ENCODE data around the gene LYSMD3.

The LYSMD3 gene

DNA sequence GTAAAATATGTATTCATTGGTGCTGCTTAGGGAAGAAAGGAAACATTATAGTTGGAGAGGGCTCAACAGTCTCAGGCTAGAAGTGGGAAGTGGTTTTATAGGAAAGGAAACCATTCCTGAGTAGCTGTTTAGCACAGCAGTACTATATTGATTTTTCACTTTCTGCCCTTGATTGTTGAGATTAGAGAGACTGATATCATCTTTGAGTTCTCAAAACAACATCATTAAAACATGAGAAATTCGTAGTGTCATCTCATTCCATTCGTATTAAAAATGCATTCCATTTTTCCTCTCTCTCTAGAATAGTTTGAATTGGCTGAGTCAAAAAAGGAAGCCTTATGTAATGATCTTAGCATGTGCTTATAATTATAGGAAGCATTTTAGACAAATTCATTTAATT is 40.6 kb downstream of the LYSMD3 start:
- no peaks in the 10 kb centered on the region for H3F3A ChIP-seq (ENCODE audit: low read depth)
- H3K4me1 ChIP-seq (ENCODE audit: insufficient read depth, low read length, poor library complexity, severe bottlenecking): no peaks in the 10 kb centered on the region
- TF ChIP-seq EZH2phosphoT487 (IDR thresholded peaks at IDR 0.05; ENCODE audit: borderline replicate concordance) (no peak), CTCF (conservative IDR thresholded peaks at IDR 0.05; ENCODE audit: low read length) (no peak)
- H3K27me3 ChIP-seq (ENCODE audit: insufficient read depth, low read length, poor library complexity, severe bottlenecking): no peaks in the 10 kb centered on the region
- H3K9ac ChIP-seq (ENCODE audit: low read depth, low read length, poor library complexity, severe bottlenecking): no peak overlapping the region
- no peaks in the 10 kb centered on the region for H3K79me2 ChIP-seq (ENCODE audit: insufficient read depth, low read length)
- H3K9me3 ChIP-seq (ENCODE audit: insufficient read depth, low read depth, low read length): no peaks in the 10 kb centered on the region
- no peaks in the 10 kb centered on the region for H4K20me1 ChIP-seq (ENCODE audit: insufficient read depth, low read length, poor library complexity, severe bottlenecking)
- no peaks in the 10 kb centered on the region for H3K9me2 ChIP-seq (replicated peaks; ENCODE audit: low read depth, low read length)
- H3K4me3 ChIP-seq (ENCODE audit: low read length, poor library complexity, severe bottlenecking): no peak overlapping the region
- no peak overlapping the region for H2AFZ ChIP-seq (ENCODE audit: low read length)
- no peak overlapping the region for H3K4me2 ChIP-seq (ENCODE audit: low read depth, low read length, poor library complexity, severe bottlenecking)
- no peaks in the 10 kb centered on the region for H3K36me3 ChIP-seq (ENCODE audit: insufficient read depth, low read length)

- Histone ChIP-seq H3K9me2 (replicated peaks; ENCODE audit: low read depth, low read length) (no peaks in the 10 kb centered on the region), H3K36me3 (ENCODE audit: insufficient read depth, low read length) (no peaks in the 10 kb centered on the region), H3K4me3 (ENCODE audit: low read length, poor library complexity, severe bottlenecking) (no peak overlapping the region), H4K20me1 (ENCODE audit: insufficient read depth, low read length, poor library complexity, severe bottlenecking) (no peaks in the 10 kb centered on the region), H3K4me2 (ENCODE audit: low read depth, low read length, poor library complexity, severe bottlenecking) (no peak overlapping the region), H3K79me2 (ENCODE audit: insufficient read depth, low read length) (no peaks in the 10 kb centered on the region), H2AFZ (ENCODE audit: low read length) (no peak overlapping the region), H3F3A (ENCODE audit: low read depth) (no peaks in the 10 kb centered on the region), H3K9me3 (ENCODE audit: insufficient read depth, low read depth, low read length) (no peaks in the 10 kb centered on the region), H3K9ac (ENCODE audit: low read depth, low read length, poor library complexity, severe bottlenecking) (no peak overlapping the region), H3K4me1 (ENCODE audit: insufficient read depth, low read length, poor library complexity, severe bottlenecking) (peaks cover 3% of the 10 kb centered on the region), H3K27me3 (ENCODE audit: insufficient read depth, low read length, poor library complexity, severe bottlenecking) (no peaks in the 10 kb centered on the region)
- TF ChIP-seq CTCF (conservative IDR thresholded peaks at IDR 0.05; ENCODE audit: low read length): no peak
- TF ChIP-seq EZH2phosphoT487 (IDR thresholded peaks at IDR 0.05; ENCODE audit: borderline replicate concordance): no peak
Measured at GRCh38 chr5:90484540-90484939, 44.8 kb downstream of the LYSMD3 start.

GRCh38 chr5:90483206-90483605 is 46.2 kb downstream of the LYSMD3 start:
- no peaks in the 10 kb centered on the region for H3F3A ChIP-seq (ENCODE audit: low read depth)

More at GRCh38 chr5:90483206-90483605, 46.2 kb downstream of the LYSMD3 start:
- no peak overlapping the region for H3K4me3 ChIP-seq (ENCODE audit: low read length, poor library complexity, severe bottlenecking)
- H3K9me3 ChIP-seq (ENCODE audit: insufficient read depth, low read depth, low read length): no peaks in the 10 kb centered on the region
- H3K4me2 ChIP-seq (ENCODE audit: low read depth, low read length, poor library complexity, severe bottlenecking): no peak overlapping the region
- no peaks in the 10 kb centered on the region for H3K9me2 ChIP-seq (replicated peaks; ENCODE audit: low read depth, low read length)
- H3K79me2 ChIP-seq (ENCODE audit: insufficient read depth, low read length): no peaks in the 10 kb centered on the region
- no peaks in the 10 kb centered on the region for H4K20me1 ChIP-seq (ENCODE audit: insufficient read depth, low read length, poor library complexity, severe bottlenecking)
- H3K27me3 ChIP-seq (ENCODE audit: insufficient read depth, low read length, poor library complexity, severe bottlenecking): no peaks in the 10 kb centered on the region
- TF ChIP-seq EZH2phosphoT487 (IDR thresholded peaks at IDR 0.05; ENCODE audit: borderline replicate concordance) (no peak), CTCF (conservative IDR thresholded peaks at IDR 0.05; ENCODE audit: low read length) (no peak)
- H2AFZ ChIP-seq (ENCODE audit: low read length): no peak overlapping the region
- H3K4me1 ChIP-seq (ENCODE audit: insufficient read depth, low read length, poor library complexity, severe bottlenecking): peaks cover 3% of the 10 kb centered on the region
- H3K9ac ChIP-seq (ENCODE audit: low read depth, low read length, poor library complexity, severe bottlenecking): no peak overlapping the region
- H3K36me3 ChIP-seq (ENCODE audit: insufficient read depth, low read length): no peaks in the 10 kb centered on the region
